Stimulated activated CD8-positive, alpha-beta memory T cell treated with anti-CD3 and anti-CD28 coated beads, Interleukin-4, amount 100 ng/mL, for 1 hour (primary cell): Measurements from ENCODE around the gene CHST11.

Experiments
- DNase-seq, 2 donors: peaks; one replicate each; pipeline ENCODE4 v3.0.0-alpha.2; 2020; ENCODE audit warnings: low read depth in 2 of 2, low spot score in 1 of 2

Gene CHST11

DNA sequence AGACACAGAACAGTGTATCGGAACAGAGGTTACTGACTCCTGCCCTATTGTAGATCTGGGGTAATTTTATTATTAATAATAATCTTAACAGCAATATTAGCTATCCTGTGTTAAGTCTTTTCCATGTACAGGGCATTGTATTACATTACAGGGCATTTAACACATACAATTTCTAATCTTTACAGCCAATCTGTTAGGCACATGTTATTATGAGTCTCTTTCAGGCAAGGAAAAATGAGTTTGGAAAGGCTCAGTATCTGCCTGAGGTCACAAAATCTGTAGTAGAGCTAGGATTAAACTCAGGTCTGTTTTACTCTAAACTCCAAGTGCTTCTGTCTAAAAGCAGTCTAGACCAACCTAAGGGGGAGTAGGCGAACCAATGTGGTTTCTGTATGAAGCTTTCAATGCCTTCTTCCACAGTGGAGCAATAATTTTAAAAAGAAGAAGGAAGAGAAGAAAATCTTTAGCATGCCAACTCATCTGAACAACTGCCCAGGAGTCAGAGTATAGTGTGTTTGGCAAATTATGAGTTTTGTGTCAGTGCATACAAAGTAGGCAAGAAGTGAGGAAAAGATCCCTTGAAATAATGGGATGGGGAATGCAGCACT, 192.6 kb downstream of the CHST11 start:
- no peak for DNase-seq

DNA sequence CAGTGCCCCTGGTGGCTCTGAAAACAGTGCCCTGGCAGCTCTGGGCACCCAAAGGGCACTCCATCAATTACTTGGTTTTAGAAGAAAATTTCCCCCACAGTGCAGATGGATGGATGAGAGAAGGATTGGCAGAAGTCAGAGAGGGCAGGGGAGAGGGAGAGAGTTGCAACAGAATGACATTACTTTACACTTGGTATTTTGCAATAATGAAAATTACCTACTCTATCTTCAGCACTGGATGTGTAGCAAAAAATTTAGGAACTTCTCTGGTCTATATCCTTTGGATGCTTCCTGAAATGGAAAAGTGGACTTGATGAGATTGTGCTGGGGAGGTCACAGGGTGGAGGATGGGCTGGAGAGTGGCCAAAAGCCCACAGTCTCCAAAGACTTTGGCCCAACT, 193.2 kb downstream of the CHST11 start:
- no peak for DNase-seq

DNA sequence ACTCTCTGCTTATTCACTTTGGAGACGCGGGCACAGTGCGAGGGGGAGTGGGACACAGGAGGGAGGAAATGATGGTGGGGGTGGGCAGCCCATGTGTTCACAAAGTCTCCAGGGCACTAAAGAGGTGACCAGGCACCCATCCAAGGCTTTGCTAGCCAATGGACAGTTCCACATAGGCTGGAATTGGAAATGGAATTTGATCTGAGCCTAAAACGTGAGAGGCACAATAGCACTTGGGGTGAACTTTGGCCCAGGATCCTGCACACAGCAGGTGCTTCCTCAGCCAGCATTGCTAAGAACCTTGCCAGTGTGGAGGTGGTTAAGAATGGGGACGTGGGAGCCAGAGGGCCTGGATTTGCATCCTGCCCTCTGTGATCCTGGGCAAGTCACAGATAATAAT, 193.8 kb downstream of the CHST11 start:
- DNase-seq, result no peak

DNA sequence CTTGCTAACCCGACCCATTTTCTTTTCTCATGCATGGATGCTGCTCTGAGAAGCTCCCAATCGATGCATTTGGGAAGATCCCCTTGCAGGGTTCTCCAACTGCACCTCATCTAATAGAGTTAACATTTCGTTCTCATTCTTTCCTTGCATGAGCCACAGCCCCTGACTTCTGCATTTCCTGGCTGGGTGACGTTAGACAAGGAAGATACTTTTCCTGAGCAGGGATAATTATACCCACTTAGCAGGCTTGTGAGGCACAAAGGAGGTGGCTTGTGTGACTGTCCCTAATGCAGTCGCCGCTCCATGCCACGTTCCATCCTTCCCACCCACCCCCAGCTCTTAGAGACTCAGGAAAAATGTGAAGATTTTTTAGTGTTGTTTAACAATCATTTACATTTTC, 195.1 kb downstream of the CHST11 start:
- no peak for DNase-seq

DNA sequence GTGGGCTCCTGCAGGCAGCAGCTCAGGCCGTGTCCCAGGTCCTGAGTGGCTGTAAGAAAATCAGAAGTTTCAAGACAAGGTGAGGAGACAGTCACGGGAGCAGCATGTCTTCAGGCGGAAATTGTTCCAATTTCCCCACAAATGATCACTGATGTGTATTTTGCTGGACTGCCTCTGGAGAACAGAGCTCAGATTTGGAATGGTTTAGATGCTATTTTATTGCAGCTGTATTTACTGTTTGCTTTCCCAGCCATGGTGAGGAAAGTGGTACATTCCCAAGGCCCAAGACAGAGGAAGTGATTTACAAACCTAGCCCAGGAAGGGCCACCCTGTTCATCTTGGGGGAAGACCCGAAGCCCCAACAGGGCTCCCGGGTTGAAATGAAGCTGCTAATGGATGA, 195.6 kb downstream of the CHST11 start:
- DNase-seq, result no peak

DNA sequence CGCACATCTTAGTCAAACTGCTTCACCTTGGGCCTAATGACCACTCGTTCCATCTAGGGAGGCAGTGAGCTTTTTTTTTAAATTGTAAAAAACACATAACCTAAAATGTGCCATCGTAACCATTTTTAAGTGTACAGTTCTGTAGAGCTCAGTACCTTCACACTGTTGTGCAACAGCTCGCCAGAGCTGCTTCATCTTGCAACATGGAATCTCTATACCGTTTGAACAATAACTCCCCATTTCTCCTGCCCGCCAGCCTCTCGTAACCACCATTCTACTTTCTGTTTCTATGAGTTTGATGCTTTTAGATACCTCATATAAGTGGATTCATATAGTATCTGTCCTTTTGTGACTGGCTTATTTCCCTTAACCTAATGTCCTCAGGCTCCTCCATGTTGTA, 196.2 kb downstream of the CHST11 start:
- no peak for DNase-seq

DNA sequence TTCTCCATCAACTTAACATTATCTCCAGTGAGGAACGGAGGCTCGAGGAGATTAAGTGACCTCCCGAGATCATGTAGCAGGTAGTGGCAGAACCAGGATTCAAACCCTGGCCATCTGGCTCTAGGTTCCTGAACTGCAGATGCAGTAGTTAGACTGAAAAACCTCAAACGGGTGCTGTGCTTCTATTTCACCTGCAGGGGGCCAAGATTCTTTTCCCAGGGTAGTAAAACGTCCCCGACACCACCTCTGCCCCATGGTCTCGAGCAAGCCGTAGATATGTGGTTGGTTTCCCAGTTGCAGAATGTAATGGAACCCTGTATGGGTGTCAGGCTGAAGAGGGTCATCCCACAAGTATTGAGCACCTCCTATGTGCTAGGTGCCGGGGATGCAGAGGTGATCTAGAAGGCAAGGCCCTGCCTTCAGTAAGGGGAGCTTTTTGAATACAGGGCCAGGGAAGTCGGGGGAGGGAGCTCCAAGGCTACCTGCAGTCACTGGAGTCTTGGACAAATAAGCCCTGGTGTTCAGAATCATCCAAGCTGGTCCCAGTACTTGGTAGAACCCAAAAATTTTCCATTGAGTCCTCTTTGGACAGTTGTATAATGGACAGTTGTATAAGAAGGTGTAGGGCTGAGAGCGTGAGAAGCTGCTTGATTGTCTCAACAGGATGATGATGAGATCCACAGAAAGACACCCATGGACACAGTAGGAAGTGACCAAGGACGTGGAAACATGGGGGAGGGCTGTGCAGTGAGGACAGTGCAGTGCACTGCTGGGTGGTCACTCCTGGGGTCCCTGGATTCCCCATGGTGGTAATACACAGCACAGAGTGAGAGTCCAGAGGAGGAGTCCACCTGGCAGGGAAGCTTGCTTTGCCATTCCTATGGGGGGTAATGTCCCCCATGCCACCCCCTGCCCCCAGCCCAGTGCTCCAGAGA, 197.2 kb downstream of the CHST11 start:
- DNase-seq, result no peak

DNA sequence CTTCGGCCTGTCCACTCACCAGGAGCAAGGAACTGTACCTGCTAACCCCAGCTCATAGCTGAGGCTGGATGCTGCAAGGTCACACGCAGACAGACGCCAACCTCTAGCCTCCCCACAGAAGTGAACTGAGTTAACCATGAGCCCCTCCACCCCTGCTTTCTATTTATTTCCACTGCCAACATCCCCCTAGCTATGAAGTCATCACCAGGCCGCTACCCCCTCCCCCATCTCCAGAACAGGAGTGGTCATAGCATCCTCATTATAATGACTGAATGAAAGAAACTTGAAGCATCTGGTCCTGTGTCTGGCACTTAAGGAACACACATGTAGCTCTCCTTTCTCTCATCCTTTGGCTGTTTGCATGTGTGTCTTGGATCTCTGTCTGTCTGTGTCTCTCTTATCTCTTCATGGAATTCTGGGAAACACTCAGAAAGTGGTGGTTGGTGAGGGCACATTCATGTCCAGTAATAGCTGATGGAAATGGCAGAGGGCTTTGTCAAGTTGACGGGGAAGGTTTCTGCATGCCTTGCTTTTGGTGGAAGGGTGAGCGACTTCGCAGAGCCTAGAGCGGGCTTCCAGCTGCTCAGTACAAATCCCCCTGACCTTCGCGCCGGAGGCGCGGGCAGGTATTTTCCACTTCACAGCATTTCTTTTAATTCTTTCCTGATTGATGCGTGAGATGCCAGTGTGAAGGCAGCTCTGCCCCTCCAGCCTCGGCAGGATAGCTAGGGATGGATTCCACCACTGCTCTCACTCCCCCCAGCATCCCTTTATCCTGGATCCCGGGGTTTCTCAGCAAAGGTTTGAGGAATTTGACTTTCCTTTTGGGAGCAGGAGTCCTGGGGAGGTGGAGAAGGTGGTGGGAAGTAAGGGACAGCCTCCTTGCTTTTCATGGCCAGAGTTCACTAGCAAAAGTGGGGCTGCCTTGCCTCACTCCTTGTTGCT, 198.2 kb downstream of the CHST11 start:
- DNase-seq, result no peak

DNA sequence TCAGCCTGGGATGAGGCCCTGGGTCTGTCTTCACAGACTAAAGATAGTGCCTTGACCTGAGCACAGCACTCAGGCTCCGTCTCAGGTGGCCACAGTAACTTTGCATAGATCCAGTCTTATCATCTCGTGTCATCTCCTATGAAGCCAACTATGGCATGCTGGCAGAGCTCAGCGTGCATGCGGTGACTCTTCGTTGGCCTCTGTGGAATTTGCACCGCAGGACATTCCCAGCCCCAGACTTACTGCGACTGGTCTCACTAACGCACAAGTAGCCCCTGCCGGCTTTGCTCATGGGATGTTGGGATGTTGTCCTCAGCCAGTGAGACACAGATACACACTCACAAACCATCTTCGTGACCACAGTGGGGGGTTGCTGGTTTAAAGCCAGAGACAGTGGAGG, 199.6 kb downstream of the CHST11 start:
- no peak for DNase-seq

DNA sequence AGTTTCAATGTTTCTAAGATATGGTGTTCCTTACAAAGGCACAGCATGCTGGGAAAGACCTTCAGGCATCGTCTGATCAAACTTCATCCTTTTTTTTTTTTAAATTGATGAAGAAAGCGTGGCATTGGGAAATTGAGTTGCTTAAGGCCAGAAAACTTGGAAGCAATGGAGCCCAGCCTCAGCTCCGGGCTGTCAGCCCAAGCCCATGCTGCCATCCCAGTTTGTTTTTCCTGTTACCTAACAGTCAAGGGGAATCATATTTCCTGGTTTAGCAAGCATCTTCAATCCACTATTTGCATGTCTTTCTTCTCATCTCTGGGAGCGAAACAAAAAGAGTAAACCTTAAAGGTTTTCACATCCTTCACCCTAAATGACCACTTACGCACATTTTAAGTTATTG, 200.2 kb downstream of the CHST11 start:
- DNase-seq, result no peak

DNA sequence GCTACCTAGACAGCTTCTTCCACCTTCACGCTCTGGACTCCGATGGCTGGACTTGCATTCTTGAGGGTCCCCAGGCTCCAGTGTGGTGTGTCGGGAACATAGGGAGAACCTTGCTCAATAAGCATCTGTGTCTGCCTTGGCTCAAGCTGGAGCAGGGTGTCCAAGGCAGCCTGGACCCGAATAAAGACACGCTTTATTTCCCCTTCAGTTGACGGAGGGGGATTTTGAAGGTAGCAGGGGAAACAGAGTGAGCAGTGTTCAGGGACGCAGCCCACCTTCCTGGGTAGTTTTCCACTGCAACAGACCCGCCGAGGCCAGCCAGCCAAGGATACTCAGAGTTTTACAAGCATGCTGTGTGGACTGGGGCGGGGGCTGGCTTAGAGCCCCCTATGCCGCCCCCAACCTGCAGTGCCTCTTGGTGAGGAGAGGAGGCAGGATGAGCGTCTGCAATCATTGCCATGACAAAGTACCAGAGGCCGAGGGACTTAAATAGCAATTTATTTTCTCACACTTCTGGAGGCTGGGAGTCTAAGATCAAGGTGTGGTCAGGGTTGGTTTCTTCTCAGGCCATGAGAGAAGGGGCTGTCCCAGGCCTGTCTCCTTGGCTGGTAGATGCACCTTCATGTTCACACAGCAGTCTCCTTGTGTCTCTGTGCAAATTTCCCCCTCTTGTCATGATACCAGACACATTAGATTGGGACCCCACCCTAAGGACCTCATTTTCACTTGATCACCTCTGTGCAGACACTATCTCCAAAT, 201.2 kb downstream of the CHST11 start:
- DNase-seq, result no peak

DNA sequence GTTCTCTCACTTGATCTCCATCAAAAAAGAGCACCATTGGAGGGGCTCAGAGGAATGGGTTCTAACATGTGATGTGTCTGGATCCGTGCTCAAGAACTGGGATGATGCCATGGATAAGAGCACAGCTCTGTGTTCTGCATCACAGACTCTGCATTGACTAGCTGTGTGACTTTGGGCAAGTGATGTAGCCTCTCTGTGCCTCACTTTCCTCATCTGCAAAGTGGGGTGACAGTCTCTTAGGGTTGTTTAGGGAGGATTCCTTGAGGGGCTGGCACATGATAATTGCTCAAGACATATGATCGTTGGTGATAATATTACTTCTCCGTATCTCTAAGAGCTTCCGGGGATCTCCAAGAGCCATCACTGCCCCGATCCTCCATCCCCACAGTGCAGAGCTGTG, 202.3 kb downstream of the CHST11 start:
- no peak for DNase-seq

DNA sequence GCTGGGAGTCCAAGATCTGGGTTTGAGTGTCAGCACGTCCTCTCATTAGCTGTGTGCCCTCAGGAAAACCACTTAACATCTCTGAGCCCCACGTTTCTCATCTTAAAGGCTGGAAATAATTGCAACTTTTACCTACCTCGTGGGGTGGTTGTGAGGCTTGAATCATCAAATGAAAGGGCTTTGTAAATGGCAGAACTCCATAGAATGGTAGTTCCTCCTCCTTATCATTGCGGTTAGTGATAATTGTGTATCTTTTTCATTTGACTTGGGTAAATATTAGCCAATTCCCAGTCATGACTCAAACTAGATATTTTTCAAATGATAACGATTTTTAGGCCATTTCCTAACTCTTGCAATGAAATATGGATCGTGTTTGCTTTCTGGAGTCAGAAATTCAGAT, 205.5 kb downstream of the CHST11 start:
- DNase-seq, result no peak

DNA sequence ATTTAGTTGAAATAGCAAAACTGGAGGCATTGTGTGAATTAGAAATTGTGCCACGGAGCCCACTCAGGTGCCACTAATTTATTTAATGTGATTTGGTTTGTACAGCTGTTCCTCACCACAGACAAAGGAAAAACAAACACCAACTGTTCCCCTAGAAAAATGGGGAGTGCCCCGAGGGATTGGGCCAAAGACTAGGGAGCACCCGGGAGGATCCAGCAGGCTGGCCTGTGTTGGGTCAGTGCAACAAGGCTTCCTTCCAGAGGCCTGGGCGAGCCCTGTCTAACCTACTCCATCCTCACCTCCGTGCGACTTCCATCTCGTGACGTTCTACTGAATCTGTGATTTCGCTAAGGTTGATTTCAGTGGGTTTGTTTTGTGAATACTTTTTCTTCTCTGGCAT, 206.2 kb downstream of the CHST11 start:
- no peak for DNase-seq

DNA sequence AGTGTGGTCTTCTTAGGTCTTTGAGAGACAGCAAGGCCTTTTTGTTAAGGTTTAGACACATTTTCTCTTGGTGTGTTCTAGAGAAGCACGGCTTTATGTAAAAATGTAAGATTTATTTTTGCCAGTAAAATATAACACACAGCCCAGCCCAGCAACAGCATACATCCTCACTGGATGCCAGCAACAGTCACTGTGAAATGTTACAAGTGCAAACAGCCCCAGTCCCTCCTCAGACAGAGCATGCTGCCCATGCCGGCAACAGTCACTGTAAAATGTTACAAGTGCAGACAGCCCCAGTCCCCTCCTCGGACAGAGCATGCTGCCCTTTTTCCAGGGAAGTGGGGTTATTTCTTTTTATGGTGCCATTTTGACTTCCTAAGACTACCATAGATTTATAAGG, 207.6 kb downstream of the CHST11 start:
- DNase-seq, result no peak

DNA sequence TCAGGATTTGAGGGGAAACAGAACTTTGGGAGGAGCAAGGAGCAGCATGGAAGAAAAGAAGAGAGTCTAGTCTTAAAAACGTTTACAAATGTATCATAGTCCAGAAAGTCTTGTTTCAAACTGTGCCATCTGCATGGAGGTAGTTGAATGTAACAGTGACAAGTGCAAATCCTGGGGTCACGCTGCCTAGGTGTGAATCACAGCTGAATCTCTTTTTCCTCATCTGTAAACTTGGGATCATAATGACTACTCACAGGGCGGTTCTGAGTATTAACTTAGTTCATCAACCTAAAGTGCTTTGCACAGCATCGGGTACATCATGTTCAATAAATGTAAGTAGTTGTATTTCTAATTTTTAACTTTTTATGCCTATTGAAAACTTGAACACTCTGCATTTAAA, 208.5 kb downstream of the CHST11 start:
- no peak for DNase-seq

DNA sequence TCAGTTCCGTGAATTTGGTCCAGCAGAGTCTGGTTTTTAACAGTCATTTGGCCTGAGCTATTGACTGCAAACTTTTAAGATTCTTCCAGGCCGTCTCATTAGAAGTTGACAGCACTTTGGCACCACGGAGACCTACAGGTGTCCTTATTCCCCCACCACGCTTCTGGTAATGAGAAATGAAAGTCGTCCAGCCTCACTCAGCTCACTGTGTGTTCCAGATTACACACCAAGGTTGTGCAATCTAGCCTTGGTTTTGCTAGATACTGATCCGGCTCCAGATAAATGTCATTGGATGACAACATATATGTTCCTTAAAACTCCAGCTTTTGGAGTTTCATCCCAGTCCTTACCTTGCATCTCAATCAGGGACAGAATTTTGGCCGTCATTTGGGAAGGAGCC, 210.4 kb downstream of the CHST11 start:
- no peak for DNase-seq

DNA sequence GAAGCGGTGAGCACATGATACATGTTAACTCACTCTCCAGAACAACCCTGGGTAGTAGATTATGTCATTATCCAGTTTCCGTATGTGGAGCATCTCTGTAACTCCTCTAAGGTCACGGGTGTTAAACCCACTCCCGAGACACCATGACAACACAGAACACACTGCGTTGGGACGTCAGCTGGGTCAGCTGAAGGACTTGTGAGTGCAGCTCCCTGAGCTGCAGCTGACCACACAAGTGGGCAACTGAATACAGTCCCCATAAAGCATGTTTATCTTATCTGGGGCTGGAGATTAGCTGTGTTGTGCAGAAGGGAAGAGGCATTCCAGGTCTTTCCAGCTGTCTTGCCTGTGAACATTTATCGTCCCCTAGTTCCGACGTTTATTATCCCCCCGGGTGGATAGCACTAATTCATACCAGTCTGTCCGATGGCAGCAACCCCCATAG, 211.5 kb downstream of the CHST11 start:
- no peak for DNase-seq

DNA sequence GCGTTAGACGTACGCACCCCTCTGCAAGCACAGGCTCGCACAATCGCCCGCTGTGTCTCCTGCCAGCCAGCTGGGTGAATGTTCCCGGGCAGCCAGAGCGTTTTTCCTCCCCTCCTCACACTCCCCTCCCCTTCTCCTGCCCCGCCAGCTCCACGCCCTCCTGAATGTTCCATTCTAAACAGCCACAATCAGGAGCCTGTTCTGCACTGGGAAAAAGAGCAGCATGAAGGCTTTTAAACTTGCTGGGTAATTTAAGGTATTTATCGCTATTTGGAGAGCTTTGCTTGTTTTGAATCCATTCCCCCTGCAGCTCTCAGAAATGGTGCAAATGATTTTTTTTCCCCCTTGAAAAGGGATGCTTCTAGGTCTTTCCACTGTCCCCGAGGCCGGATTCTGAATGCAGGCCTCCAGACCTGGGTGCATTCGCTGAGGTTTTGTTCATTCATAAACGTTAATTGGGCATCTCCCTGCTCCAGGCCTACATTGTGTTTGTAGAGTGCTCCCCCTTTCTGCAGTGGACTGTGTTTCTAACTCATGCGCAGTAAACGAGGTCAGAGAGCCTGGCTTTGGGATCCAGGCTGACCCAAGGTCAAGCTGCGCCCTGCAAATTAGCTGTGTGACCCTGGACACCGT, 212.5 kb downstream of the CHST11 start:
- no peak for DNase-seq

DNA sequence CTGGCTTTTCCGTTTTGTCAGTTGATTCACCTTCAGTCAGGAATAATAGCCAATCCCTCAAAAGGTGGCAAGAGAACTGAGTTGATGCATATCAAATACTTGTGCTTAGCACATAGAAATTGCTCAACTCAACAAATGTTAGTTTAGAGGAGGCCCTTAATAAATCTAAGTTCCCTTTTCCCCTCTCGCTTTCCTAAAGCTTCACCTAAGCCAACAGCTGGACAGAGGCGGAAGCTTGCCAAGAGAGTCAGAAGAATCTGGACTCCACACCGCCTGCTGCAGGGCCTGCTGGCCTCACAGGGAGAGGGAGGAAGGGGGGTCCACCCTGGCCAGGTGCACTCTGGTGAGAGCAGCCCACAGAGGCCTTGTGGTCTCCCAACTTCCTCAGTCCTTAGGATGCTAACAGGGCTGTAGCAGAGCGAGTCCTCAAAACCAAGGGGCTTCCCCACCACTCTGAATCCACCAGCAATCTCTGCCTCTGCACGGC, 213.1 kb downstream of the CHST11 start:
- no peak for DNase-seq
